C4-2B (cell line): ENCODE results near the gene RPL22L1.

Source experiments
- CTCF ChIP-seq: fragments of 450-650 bp; conservative IDR thresholded peaks from 2 replicates; pipeline ENCODE4 v1.5.1; 2017; ENCODE audit warnings: mild to moderate bottlenecking
- ZFX ChIP-seq: fragments of 450-650 bp; IDR thresholded peaks from 2 replicates; pipeline ENCODE4 v1.6.1; 2017

- TF ChIP-seq CTCF: no peak
- no peak for TF ChIP-seq ZFX
Measured at GRCh38 chr3:170852324-170852723, 17.7 kb downstream of the RPL22L1 start.
